NT2/D1 (cell line): ENCODE data around the gene ERC1.

Experiments used
- YY1 ChIP-seq: IDR thresholded peaks from 2 replicates; pipeline ENCODE4 v1.6.1; 2011; ENCODE audit not compliant: insufficient read length, insufficient read depth
- ZNF274 ChIP-seq: IDR thresholded peaks from 2 replicates; pipeline ENCODE4 v1.6.1; 2011; ENCODE audit warnings: mild to moderate bottlenecking, low read depth, low read length

DNA sequence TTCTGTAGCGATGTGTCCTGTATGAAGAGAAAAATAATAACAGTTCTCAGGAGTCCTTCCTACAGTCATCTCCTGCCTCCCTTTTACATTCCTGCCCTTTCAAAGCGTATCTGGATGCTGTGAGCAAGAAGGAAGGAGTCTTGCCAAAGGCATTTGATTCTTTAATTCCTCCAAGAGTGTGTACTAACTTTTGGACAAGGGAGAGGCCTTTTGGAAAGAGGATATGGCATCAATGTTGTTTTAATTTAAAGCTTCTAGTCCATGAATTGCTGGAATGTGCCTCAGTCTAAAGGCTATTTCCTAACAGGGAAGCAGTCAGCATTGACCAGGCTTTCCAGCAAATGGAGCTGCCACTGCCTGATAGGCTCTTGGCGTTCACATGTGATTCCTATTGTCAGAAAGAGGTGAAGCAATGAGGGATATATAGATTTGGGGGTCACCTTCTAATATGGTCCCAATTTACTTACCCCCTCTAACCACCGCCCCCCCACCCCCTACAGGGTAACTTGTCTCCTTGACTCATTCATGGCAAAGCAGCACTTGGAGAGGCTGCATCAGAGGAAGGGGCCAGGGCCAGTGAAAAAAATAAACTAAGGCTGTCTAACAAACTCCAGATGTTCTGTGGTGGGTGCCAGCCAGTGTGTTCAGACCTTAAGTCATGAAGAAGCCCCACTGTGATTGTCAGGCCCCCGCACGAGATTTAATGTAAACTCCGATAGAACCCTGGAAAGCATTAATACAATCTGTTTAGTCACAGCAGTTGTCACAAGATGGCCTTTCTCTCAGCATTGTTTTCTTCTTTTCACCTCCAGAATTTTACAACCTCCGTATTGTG lies 383.1 kb downstream of the ERC1 start:
- TF ChIP-seq ZNF274 (no peak), YY1 (no peak)
